NCI-H524 treated with DMSO at 0.1 percent for 48 hours (cell line): ENCODE data around the gene CTNNA1.
"Not testable (repeated sequence)": the region's sequence is repeated elsewhere in the genome, so short reads cannot be mapped to it uniquely, and the experiment has no call there.

Experiments
- DNase-seq: peaks from one replicate; lab custom pipeline; 2025; lab: John Stamatoyannopoulos, UW

The CTNNA1 gene

GRCh38 chr5:138898299-138898698 is 145.1 kb downstream of the CTNNA1 start:
- no peak for DNase-seq

DNA sequence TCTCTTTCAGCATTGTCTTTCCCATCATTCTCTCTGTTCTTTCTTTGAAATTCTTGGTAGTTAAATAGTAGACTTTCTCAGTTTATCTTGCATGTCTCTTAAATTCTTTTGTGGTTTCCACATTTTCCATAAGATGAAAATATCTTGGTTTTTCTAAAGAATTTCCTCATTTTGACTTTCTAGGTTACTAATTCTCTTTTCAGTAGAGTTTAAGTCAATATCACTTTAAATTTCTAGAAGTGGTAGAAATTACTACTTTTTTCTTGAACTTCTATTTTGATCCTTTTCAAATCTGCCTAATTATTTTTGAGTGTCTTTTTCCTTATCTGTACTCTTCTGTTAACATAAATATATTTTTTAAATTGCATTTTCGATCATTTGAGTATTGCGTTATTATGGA is 145.5 kb downstream of the CTNNA1 start:
- DNase-seq: no peak

DNA sequence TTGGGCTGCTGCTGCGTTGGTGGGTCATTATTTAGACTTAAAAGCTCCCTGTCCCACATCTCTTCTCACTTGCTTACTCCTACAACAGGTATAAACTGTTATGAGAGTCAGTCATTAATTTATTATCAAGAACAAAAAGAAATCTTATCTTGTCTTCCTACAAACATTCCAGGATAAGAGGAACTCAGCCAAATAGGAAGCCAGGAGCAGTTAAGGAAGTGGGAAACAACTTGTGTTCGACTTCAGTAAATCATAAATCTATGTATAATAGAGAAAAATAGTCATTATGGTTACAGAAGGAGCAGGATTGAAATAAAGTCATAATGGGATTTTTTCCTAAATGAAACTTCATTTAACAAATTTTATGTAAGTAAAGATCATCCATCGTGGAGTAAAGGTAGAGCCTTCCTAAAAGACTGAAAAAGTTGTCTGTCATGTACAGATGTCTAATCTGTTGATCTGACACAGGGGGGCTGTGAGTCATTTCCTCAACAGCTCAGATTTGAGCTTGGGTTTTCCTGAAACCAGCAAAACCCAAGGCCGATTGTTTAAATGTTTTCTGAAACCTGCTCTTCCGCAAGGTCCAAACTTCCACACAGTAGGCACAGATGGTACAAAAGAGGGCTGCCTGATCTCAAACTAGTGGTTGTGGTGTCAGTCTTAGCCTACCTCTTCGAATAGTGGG is 147.2 kb downstream of the CTNNA1 start:
- no peak for DNase-seq

DNA sequence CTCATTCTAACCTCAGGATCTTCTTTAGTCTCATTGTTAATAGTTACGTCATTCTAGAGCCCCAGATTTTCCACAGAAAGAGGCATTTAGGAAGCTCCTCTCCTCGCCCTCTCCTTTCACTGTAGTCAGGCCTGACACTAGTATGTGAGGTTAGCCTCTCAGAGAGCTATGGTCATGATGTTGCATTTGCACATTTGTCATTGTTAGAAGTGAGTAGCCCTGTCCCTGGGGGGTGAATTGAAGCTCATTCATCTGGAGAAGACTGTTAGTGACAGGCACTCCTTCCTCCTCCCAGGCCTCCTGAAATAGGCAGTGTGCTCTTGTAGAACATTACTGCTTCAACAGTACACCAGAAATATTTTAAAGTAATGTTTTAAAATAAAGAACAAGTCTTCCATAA is 148.5 kb downstream of the CTNNA1 start:
- DNase-seq: no peak

DNA sequence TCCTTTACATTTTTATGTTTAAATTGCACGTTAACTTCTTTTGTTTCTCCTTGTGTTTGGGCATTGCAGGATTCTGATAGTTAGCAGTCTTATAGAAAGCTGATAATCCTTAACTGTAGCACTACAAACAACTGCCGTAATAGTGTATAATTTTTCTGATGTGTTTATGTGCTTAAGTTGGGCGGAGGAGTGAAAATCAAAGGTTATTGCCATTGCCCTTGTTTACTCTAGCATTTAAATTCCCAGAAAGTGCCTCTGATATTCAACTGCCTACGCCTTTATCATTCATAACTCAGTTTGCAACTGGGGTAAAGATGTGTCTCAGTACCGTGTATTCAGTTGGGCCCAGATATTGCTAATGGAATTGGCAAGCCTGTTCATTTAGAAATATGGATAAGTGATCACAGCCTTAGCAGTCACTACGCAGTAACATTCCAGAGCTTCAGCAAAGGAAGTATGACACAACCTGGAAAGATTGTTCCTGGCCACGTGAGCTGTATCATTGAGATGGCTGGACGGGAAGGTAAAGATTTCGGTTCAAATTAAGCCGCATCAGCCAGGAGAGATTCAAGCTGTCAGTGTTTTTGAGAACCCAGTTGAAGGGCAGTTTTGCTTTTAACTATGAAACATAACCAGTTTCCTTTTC is 150.0 kb downstream of the CTNNA1 start:
- no peak for DNase-seq

DNA sequence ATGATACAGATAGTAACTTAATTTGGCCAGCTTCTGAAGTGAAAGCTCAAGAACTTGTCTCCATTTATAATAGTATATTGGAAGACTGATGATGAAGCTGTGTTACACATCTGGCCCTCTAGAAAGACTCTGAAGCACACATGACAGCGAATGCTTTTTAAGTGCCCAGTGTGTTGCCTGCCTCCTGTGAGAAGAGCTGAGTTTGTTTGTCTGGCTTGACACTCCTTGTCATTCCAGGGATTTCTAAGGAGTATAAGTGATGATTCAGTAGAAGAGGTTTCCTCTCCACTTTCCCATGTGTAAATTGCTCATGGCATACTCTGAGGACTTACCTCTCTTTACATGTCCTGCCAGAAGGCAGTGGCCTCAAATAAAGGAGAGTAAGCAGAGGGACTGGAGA is 152.3 kb downstream of the CTNNA1 start:
- no peak for DNase-seq

DNA sequence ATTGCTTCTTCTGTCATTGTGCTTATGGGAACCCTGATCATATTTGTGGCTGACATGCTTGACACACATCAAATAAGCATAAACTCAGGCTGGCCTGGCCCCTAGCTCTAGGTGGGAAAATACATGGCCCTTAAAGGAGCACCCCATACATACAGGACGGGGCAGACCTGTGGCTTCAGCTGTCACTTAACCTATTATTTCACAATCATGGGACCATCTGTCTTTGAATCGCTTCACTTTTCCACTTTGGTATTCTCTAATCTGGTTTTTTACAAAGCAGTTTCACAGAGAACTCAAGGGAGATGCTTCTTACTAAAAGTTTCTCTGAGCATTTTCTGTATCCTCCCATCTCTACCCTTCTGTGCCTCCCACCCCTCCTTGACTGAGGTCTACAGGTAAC is 156.5 kb downstream of the CTNNA1 start:
- no peak for DNase-seq

DNA sequence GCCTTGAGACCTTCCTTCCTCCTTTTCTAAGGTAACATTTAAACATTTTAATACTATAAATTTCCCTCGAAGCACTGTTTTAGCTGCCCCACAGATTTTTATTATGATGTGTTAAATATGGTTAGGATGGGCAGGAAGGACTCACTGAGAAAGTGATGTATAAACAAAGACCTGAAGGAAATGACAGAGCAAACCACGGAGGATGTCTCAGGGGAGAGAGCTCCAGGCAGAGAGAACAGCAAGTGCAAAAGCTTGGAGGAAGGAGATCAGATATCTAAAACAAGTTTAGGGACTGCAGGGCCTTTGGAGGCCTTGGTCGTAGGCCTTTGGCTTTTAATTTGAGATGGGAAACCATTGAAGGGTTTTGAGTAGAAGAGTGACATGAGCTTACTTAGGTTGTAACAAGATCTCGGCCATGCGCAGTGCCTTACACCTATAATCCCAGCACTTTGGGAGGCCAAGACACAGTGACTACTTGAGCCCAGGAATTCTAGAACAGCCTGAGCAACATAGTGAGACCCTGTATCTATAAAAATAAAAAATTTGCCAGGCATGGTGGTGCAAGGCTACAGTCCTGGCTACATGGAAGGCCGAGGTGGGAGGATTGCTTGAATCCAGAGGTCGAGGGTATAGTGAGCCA is 157.4 kb downstream of the CTNNA1 start:
- no peak for DNase-seq

GRCh38 chr5:138911441-138911840 is 158.2 kb downstream of the CTNNA1 start:
- peak; percentile 21 for DNase-seq

DNA sequence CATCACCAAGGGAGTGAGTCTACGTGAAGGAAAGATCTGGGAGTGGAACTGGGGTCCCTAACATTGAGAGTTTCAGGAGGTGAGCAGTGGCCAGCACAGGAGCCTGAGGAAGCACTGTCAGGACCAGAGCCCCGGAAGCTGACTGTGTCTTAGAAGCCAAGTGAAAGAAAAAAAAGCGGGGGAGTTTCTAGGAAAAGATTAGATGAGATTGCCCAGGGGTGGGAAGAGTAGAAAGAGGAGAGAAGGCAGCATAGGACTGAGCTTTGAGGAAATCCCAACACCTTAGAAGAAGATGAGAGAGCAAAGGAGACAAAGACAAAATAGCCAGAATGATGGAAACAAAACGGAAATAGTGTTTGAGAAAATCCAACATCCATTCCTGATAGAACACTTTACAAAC is 158.9 kb downstream of the CTNNA1 start:
- no peak for DNase-seq

DNA sequence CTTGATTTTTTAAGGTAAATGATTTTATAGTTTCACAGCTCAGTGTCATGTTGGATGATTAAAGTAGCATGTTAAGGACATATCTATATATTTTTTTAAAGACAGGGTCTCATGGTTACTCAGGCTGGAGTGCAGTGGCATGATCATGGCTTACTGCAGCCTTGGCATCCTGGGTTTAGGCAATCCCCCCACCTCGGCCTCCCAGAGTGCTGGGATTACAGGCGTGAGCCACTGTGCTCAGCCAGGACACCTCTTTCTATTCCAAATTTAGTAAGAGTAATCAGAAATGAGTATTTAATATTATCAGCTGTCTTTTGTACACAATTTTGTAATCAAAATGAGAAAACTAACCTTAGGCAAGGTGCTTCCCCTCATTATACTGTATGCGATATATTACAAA is 160.5 kb downstream of the CTNNA1 start:
- DNase-seq: no peak

DNA sequence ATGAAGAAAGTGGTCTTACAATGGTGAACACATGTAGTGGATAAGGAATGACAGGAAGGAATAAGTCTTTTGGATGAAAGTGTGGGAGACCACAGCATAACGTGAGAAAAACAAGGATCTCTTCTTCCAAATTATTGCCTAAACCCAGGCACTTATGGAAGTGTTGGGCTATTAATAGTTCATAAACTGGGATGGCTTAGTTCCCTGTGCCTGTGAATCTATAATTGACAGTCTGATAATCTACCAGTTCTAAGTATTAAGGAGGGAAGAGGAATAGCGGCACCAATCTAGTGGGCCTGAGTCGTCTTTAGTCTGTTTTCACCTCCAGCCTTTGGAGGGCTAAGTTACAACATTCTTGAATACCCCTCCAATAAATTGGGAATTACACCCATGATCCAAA is 161.1 kb downstream of the CTNNA1 start:
- DNase-seq: no peak

DNA sequence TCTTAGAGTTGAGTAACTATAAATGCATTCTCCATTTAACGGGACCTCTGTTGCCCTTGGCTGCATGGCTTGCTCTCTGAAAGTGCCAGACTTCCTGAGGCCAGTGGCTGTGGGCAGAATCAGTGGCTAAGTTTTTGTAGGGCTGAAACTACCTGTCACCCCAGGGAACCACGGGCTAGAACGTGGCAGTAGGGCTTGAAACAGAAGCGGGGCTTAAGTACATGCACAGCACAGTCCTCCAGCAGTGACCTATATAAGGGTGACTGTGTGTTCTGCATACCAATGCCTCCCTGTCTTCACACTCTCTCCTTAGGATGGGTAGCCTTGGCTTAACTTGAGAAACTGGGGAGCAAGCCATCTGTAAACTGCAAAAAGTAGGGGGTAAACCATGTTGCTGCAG is 165.5 kb downstream of the CTNNA1 start:
- DNase-seq: no peak

DNA sequence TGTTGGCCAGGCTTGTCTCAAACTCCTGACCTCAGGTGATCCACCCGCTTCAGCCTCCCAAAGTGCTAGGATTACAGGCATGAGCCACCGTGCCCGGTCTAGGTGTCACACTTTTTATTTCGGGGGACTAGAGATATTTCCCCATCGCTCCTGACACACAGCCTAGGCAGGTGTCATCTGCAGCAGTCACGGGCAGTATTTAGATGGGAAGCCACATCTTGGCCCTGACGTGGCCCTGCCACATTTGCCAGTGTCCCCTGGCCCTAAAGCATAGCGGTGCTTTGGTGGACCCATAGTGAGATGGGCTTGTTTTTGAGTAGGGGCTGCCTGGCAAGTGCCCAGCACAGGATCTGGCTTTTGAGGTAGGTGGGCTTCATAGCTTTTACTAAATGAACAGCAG is 167.0 kb downstream of the CTNNA1 start:
- DNase-seq: no peak

- DNase-seq: not testable (repeated sequence)
Measured at GRCh38 chr5:138921362-138921761, 168.1 kb downstream of the CTNNA1 start.

DNA sequence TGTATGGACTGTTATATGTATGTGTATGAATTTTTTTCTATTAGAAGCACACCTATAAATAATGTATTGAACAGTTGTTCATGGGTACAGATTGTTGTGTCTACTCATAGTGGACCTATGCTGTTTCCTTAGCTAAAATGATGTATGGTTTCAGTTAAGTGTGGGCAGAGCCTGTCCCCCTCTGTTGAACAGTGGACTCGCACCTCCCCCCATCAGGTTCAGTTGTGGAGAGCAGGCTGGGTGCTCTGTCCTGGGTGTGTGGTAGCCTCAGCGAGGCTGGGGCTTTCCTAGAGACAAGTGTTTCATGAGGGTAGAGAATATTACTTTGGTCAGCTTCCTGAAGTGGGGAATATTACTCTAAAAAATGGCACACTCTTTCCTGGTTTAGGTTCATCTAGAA is 169.3 kb downstream of the CTNNA1 start:
- no peak for DNase-seq

DNA sequence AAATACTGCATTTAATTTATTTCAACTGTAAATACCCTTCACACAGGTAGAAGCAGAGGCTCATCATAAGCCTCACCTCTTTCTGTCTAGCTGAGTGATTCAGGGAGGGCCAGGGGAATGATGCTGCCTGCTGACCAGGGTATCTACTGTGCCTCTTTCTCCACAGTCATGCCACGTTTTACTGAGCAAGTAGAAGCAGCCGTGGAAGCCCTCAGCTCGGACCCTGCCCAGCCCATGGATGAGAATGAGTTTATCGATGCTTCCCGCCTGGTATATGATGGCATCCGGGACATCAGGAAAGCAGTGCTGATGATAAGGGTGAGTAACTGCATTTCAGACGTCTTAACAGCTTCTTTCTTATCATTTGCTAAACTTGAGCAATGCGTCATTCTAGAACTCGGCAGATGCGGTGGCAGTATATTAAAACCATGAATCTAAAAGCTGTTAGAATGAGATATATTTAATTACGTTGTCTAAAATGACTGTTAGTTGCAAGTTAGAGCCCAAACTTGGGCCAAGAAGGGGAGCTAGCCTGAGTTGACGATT is 171.9 kb downstream of the CTNNA1 start:
- no peak for DNase-seq

DNA sequence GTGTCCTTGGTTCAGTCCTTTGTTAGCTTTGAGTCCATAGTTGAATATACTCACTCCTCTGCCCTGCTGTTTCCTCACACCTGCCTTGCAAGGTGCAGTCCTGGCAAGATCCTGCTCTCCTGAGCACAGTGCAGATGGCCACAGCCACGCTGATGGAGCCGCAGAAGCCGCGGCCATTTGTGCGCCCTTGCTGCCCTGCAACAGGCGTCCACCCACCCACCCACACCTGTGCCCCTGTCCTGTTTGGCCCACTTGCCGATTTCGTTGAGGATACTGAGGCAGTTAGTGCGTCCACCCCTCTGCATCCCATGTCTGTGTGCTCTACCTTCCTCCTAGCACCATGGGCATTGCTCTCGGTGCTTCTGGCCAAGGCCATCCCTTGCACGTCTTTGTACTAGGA is 173.0 kb downstream of the CTNNA1 start:
- DNase-seq: no peak

GRCh38 chr5:138926688-138927448 is 173.6 kb downstream of the CTNNA1 start:
- no peak for DNase-seq

DNA sequence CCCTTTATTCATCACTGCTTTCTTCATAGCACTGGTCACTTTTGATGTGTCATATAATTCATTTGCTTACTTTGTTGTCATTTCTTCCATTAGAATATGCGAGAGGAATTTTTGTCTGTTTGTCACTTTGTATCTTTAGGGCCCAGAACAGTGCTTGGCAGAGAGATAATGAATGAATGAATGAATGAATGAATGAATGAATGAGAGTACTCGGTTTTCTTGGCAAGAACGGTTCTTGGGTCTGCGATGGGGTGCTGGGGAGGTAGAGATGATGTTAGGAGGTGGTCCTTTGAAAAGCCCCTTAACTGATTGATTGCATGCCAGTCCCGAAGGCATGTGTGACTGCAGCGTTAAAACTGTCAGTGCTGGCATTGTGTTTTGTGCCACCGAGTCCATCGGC is 174.3 kb downstream of the CTNNA1 start:
- no peak for DNase-seq

- DNase-seq: peak; percentile 68
Measured at GRCh38 chr5:138927979-138928378, 174.8 kb downstream of the CTNNA1 start.

DNA sequence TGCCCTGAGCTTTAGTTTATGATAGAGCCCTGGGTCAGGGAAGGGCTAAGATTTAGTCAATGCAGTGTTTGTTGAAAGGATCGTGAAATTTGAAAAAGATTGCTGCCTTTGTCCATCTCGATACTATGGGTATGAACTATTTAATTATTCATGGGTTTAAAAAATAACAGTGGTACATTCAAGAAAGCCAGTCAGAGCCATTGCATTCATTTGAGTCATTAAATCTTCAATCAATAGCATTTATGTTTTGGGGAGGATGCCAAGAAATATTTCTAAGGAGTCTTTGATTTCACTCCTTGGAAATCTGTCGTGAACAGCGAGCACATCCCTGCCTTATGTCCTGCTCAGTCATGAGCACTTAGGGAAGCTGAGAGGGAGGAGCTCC is 176.3 kb downstream of the CTNNA1 start:
- DNase-seq: no peak
